ENCODE results near the gene FBXL7.

GRCh38 chr5:15789642-15790041 is 289.7 kb downstream of the FBXL7 start:
- TF ChIP-seq POLR2A (conservative IDR thresholded peaks at IDR 0.05) (no peak), SNRNP70 (optimal IDR thresholded peaks at IDR 0.05; ENCODE audit: low read depth, low read length) (no peak)

All from K562 (cell line).